ENCODE results near the gene GIMAP8.
"Not testable (repeated sequence)": the region's sequence is repeated elsewhere in the genome, so short reads cannot be mapped to it uniquely, and the experiment has no call there.

The GIMAP8 gene

DNA sequence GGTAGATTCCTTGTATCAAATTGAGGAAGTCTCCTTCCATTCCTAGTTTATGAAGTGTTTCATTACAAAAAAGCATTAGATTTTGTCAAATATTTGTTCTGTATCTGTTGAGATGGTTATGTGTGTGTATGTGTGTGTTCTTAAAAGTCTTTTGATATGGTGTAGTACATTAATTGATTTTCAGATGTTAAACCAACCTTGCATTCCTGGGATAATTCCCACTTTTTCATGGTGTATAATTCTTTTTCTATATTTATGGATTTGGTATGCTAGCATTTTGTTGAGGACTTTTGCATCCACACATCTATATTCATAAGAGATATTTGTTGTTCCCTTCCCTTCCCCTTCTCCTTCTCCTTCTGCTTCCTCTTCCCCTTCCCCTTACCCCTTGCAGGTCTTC, 8.9 kb upstream of the GIMAP8 start:
- DNase-seq, result no peak

- no peak for DNase-seq
Observed at GRCh38 chr7:150442811-150443210, 7.6 kb upstream of the GIMAP8 start.

DNA sequence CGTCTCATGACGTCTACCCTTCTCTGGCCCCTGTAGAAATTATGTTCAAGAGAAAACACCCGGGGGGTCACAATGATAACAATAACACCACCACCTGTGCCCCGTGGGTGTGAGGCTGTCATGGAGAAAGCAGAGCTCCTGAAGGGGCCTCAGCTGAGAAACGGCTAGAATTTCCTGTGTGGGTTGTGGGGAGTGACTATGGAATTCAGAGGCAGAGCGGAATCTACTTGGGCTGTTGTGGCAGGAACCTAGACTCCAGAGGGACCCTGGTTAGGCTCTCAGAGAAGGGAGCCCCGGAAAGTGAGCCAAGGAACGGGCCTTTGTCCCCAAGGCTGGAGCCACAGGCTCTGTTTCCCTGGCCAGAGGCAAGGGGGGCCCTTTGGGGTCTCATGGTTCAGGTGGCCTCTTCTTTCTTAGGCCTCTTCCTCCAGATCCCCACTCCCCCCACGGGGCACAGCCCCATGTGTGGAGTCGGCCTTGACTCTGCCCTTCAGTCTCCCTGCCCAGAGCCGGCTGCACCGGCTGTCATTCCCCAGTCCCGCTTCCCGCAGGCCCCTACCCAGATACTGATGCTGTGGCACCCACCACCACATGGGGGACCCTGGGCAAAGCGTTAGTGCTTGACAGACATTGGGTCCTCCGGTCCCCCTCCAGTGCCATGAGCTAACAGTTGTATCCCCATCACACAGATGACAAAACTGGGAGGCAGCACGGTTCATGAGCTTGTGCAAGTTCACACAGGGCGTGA, 6.5 kb upstream of the GIMAP8 start:
- no peak for DNase-seq

DNA sequence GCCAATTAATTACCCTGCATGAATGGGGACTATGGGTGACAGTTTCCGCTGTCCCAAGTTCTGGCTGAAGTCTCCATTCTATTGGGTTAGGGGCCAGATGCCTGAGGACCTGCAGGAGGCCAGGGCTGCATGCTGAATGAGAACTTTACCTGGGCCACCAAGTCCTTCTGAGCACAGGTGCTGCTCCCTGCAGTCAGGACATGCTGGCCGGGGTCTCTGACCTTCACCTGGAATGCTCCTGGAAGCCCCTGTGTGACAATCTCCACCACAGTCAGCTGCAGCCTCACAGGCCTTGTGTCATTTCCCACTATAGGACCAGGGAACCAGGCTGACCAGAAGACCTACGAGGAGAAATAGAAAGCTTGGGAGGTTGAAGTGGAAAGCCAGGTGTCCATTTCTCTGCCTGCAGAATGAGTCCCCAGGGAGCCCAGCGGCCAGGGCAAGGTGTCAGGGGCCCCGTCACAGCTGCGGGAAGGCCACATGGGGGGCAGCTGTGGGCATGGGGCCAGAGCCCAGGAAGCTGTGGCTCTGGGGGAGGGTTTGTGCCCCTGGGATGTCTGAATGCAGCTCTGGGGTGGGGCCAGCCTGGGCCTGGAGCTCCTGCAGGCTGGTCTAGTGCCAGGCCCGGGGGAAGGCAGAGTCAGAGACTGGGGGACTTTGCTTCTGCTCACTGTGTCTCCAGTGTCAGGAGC, 5.6 kb upstream of the GIMAP8 start:
- no peak for DNase-seq

DNA sequence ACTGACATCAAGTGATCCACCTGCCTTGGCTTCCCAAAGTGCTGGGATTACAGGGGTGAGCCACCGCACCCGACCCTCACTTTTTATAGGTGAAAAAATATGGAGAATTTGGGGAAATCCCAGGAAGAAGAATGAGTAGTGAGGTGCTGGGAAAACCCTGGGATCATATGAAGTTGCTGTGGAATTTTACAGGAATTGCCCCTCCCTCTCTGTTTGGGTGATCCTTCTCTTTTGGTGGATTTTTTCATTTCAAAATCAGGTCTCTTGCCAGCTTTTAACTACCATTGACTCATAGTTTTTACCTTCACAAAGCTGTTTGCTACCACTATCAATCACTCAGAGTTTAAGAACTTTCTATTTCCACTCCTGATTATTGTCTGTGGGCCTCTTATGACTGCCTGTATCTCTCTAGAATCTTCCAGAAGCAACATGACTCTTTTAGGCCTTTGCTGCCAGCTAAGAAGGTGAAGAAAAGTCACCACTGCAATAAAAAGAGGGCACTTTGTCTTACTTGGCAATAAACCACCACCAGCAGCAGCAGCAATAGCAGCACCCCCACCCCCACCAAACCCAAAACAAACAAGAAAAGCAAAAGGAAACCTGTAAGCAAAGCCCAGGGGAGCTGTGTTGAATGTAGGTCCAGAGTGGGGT, 4.0 kb upstream of the GIMAP8 start:
- no peak for DNase-seq

- DNase-seq, result no peak
Observed at GRCh38 chr7:150447966-150448788, 2.3 kb upstream of the GIMAP8 start.

- DNase-seq, result peak; percentile 80
Observed at GRCh38 chr7:150448789-150449147, 1.7 kb upstream of the GIMAP8 start.

DNA sequence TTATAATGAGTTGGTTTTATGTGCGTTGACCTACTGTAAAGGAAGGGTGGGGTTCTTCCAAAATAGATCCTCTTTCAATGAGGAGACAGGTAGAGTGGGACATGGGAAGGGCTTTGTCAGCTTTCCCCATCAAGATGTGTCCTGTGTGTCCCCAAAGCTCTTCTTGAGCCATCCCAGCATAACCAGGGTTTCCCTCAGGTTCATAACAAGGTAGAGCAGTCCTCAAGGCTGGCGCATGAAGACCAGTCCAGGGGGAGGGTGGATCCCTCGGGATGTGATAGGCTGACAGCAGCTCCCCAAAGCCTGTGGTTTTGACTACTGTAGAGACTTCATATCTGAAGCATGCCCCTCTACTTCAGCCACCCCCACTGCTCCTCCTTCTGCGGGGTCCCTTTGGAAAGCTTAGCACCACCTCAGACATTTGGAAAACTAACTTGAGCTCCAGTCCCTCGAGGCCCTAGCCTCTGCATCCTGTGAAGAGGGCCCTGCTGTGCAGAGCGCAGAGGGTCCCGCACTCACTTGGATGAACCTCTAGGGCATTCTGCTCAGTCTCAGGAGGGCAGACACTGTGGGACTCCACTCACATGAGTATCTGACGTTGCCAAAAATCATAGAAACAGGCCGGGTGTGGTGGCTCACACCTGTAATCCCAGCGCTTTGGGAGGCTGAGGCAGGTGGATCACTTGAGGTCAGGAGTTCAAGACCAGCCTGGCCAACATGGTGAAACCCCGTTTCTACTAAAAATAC, 1.1 kb upstream of the GIMAP8 start:
- DNase-seq, result no peak

GRCh38 chr7:150451097-150451793, 815 bp downstream of the GIMAP8 start:
- peak; percentile 40 for DNase-seq

- no peak for DNase-seq
Observed at GRCh38 chr7:150451833-150452461, 1.5 kb downstream of the GIMAP8 start.

- DNase-seq, result no peak
Observed at GRCh38 chr7:150453181-150453580, 2.8 kb downstream of the GIMAP8 start.

- no peak for DNase-seq
Observed at GRCh38 chr7:150453892-150454291, 3.5 kb downstream of the GIMAP8 start.

DNA sequence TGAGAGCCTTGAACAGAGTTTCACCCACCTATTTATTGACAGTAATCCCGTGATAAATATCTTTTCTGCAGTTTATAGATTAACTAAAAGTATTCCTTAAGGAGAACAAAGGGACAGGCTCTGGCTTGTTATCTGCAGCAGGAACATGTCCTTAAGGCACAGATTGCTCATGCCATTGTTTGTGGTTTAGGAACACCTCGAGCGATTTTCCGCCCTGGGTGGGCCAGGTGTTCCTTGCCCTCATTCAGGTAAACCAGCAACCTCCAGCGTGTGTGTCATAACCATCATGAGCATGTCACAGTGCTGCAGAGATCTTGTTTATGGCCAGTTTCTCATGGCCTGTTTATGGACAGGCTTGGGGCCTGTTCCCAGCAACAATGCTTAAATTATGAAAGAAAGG, 6.6 kb downstream of the GIMAP8 start:
- not testable (repeated sequence) for DNase-seq

DNA sequence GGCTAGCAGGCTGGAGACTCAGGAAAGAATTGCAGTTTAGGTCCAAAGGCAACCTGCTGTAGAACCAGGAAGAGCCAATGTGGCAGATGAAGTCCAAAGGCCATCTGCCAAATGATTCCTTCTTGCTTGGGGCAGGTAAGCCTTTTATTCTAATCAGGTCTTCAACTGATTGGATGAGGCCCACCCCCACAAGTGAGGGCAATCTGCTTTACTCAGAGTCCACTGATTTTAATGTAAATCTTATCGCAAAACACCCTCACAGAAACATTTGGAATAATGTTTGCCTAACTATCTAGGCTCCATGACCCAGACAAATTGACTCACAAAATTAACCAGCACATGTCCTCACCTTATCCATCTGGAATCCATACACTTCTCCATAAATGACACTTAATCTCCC, 7.8 kb downstream of the GIMAP8 start:
- DNase-seq, result no peak

GRCh38 chr7:150458756-150459155, 8.3 kb downstream of the GIMAP8 start:
- DNase-seq, result no peak

DNA sequence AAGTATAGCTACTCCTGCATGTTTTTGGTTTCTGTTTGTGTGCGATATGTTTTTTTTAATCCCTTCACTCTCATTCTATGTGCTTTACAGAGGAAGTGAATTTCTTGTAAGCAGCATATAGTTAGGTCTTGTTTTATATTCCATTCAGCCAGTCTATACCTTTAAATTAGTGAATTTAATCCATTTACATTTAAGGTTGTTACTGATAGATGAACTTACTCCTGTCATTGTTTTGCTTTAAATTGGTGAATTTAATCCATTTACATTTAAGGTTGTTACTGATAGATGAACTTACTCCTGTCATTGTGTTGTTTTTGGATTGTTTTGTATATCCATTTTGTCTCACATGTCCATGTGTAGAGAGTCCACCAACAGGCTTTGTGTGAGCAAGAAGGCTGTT, 11.1 kb downstream of the GIMAP8 start:
- no peak for DNase-seq

- DNase-seq, result no peak
Observed at GRCh38 chr7:150462413-150462812, 12.0 kb downstream of the GIMAP8 start.

GRCh38 chr7:150463461-150463860, 13.0 kb downstream of the GIMAP8 start:
- DNase-seq, result no peak

- no peak for DNase-seq
Observed at GRCh38 chr7:150464962-150465361, 14.5 kb downstream of the GIMAP8 start.

- DNase-seq, result no peak
Observed at GRCh38 chr7:150465414-150465813, 15.0 kb downstream of the GIMAP8 start.

DNA sequence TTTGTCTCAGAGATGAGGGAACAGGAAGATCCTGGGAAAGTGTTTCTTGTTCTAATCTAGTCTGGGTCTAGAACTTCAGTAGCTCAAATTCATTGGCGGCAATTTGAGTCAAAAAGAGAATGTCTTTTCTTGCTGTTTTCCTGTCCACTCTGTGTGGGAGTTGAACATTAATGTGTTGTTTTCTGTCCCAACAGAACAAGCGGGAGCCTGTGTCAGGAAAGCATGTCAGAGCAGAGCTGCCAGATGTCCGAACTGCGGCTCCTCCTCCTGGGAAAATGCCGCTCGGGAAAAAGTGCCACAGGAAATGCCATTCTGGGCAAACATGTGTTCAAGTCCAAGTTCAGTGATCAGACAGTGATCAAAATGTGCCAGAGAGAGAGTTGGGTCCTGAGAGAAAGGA, 16.0 kb downstream of the GIMAP8 start:
- DNase-seq, result no peak

Data from T-helper 9 cell (primary cell).